GM18499 (cell line): ENCODE data around the gene SLC16A6.
"Not testable (repeated sequence)": the region's sequence is repeated elsewhere in the genome, so short reads cannot be mapped to it uniquely, and the experiment has no call there.

Experiments used
- ATAC-seq: cut with Tn5 transposase; IDR thresholded peaks from one replicate; pipeline ENCODE4 v1.9.1; 2021; ENCODE audit warnings: moderate number of reproducible peaks; ENCODE audit not compliant: insufficient read depth, unreplicated experiment

The SLC16A6 gene

DNA sequence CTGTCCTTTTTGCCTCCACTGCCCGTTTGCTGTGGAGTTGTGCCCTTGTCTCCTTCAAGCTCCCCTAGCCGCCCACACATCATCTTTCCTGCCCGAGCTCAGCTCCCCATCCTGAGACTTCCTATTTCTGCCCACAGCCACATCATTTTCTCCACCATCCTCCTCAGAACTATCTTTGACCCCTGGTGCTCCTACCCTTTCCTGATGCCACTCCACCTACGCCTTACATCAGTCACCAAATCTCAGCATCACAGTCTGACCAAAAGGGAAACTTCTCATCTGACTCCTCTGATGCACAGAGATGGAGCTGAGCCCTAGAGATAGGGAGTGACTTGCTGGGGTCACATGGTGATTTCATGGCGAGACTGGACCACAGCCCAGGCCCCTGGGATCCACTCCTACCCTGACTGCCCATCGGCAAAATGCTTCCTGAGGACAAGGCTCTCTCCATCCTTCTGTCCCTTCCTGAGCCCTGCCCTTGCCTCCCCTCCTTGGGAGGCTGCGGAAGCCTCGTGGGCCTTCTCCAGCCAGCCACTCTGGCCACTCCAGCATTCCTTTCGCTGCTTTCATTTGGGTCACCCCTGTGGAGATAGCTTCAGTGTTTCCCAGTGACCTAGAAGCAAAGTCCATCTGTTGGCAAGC lies 62.8 kb downstream of the SLC16A6 start:
- ATAC-seq, result not testable (repeated sequence)

DNA sequence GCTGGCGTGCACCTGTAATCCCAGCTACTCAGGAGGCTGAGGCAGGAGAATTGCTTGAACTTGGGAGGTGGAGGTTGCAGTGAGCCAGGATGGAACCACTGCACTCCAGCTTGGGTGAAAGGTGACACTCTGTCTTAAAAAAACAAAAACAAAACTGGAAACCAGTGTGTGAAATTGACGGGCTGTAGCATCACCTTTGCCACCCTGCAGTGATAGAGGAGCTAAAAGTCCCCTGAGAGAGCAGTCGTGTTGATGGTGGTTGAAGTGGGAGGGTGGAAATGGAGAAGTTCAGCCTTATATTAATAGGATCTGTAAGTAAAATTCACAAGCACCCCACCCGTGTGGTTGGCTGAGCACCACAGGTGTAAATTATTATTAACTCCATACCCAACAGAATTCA lies 65.9 kb downstream of the SLC16A6 start:
- ATAC-seq, result not testable (repeated sequence)

DNA sequence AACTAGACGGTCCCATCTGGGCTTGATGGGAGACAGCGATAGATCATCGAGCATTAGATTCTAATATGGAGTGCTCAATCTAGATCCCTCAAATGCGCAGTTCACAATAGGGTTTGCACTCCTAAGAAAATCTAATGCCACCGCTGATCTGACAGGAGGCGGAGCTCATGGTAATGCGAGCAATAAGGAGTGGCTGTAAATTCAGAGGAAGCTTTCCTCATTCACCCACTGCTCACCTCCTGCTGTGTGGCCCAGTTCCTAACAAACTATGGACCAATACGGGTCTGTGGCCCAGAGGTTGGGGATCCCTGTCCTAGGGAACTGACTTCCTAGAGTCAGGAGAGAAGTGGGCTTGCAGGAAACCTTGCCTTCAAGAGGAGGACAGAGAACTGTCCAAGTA lies 68.3 kb downstream of the SLC16A6 start:
- ATAC-seq, result no peak

DNA sequence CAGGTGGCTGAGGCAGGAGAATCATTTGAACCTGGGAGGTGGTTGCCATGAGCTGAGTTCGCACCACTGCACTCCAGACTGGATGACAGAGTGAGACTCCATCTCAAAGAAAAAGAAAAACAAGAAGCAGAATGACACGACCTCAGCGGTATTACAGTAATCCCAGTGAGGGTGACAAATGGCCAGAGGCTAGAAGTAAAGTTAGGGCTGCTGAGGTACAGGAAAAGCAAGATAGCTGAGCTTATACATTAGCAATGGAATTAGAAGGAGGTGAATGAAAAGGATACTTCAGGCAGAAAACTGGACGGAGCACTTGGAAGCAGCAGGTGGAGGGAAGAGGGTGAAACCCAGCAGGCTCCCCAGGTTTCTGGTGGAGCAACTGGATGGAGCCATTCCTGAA lies 69.1 kb downstream of the SLC16A6 start:
- ATAC-seq, result no peak

DNA sequence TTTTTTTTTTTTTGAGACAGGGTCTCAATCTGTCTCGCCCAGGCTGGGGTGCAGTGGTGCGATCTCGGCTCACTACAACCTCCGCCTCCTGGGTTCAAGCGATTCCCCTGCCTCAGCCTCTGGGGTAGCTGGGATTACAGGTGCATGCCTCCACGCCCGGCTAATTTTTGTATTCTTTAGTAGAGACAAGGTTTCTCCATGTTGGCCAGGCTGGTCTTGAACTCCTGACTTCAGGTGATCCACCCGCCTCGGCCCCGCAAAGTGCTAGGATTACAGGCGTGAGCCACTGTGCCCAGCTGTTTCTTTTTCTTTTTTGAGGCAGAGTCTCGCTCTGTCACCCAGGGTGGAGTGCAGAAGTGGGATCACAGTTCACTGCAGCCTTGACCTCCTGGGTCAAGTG lies 70.1 kb downstream of the SLC16A6 start:
- not testable (repeated sequence) for ATAC-seq

DNA sequence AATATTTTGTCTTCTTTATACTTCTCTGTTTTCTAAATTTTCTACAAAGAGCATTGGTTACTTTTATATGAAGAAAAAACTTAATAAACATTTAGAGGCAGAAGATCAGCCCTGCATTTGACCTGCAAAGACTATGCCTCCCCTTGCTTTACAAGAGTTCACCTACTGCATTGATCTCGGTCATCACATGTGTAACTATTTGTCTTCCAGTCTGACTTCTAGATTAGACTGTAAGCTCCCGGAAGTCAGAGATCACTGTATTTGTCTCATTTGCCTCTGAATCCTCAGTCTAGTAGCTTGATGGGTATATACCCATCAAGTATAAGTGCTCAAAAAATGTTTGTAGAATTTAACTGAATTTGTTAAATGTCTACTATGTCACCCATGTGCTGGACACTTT lies 70.7 kb downstream of the SLC16A6 start:
- not testable (repeated sequence) for ATAC-seq

DNA sequence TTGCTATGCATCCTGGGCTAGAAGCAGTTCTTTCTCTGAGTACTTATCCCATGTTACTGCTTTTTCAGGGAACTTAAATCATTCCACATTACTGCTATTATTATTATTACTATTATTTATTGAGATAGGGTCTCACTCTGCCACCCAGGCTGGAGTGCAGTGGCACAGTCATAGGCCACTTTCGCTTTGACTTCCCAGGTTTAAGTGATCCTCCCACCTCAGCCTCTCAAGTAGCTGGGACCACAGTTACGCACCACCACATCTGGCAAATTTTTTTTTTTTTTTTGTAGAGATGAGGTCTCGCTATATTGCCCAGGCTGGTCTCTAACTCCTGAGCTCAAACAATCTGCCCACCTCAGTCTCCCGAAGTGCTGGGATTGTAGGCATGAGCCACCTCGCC lies 71.5 kb downstream of the SLC16A6 start:
- ATAC-seq, result not testable (repeated sequence)
